Ureter (tissue), 1 donor: ENCODE results near the gene SLC25A13. TPM values are rescaled to one million over a fixed set of nuclear protein-coding genes. Genes with fewer than 3 reads are reported as not detected.
"Not testable (repeated sequence)": the region's sequence is repeated elsewhere in the genome, so short reads cannot be mapped to it uniquely, and the experiment has no call there.

Experiments used
- DNase-seq: peaks from one replicate; pipeline ENCODE4 v3.0.0-alpha.2; 2020; ENCODE audit warnings: low spot score
- total RNA-seq: library from RNA; stranded (reverse); gene quantifications from one replicate; pipeline ENCODE4 v1.2.4, GENCODE V29; 2023
- donor health status: DM: yes; HTN: yes; CAD: no.

The SLC25A13 gene, protein sequence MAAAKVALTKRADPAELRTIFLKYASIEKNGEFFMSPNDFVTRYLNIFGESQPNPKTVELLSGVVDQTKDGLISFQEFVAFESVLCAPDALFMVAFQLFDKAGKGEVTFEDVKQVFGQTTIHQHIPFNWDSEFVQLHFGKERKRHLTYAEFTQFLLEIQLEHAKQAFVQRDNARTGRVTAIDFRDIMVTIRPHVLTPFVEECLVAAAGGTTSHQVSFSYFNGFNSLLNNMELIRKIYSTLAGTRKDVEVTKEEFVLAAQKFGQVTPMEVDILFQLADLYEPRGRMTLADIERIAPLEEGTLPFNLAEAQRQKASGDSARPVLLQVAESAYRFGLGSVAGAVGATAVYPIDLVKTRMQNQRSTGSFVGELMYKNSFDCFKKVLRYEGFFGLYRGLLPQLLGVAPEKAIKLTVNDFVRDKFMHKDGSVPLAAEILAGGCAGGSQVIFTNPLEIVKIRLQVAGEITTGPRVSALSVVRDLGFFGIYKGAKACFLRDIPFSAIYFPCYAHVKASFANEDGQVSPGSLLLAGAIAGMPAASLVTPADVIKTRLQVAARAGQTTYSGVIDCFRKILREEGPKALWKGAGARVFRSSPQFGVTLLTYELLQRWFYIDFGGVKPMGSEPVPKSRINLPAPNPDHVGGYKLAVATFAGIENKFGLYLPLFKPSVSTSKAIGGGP
- total RNA-seq: 40.6 TPM

DNA sequence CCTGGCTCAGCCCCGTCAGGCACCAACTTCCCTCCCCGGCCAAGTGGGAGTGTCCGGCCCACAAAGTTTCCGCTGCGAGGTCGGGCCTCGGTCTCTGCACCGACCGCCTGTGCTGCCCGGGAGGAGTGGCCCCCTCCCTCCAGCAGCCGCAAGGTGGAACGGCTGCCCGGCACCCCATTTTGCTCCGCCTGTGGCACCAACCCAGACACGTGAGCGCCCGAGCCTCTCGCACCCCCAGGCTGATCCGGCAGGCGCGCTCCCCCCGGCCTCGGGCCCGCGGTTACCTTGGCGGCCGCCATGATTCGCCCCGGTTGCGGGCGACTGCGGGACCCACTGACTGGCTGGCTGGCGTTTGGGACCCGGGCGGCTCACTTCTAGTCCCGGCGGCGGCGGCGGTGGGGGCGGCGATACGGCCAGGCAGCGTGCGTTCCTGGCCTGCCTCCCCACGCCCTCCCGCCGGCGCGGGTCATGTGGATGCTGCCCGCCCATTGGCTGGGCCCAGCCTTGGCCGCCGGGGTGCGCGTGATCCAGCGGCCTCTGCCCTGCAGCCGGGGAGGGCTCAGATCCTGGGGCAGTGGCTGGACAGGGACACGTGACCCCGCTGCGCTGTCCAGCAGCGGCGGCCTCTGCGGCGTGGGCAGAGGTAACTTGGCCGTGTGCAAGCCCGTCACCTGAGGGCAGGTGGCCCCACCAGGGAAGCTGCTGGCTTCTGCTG lies at the start of gene SLC25A13:
Gene SLC25A13, minus strand, starts transcription at position 441 of the 715 bp plus-strand sequence. Its CDS starts 142 bp downstream, at position 299.
- DNase-seq: peak; percentile 90

DNA sequence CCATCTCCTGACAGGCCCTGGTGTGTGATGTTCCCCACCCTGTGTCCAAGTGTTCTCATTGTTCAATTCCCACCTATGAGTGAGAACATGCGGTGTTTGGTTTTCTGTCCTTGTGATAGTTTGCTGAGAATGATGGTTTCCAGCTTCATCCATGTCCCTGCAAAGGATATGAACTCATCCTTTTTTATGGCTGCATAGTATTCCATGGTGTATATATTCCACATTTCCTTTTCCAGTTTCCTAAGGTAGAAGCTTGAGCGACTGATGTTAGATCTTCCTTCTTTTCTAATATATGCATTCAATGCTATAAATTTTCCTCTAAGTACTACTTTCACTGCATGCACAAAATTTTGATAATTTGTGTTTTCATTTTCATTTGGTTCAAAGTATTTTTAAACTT lies 44.0 kb upstream of the SLC25A13 start:
- not testable (repeated sequence) for DNase-seq

DNA sequence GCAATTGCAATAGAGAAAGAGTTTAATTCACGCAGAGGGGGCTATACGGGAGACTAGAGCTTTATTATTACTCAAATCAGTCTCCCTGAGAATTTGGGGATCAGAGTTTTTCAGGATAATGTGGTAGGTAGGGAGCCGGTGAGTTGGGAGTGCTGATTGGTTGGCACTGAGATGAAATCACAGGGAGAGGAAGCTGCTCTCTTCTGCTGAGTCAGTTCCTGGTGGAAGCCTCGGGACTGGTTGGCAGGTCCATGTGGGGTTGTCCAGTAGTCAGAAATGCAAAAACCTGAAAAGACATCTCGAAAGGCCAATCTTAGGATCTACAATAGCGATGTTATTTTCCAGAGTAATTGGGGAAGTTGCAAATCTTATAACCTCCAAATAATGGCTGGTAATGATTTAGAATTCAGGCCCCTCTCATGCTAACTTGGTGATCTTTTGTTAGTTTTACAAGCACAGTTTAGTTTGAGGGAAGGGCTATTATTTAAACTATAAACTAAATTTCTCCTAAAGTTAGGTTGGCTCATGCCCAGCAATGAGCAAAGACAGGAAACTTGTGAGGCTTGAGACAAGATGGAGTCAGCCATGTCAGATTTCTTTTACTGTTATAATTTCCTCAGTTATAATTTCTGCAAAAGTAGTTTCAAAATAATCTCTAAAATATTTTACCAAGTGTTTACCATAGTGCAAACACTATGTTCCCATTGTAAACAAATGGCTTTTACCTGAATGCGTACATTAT lies 39.4 kb upstream of the SLC25A13 start:
- no peak for DNase-seq

DNA sequence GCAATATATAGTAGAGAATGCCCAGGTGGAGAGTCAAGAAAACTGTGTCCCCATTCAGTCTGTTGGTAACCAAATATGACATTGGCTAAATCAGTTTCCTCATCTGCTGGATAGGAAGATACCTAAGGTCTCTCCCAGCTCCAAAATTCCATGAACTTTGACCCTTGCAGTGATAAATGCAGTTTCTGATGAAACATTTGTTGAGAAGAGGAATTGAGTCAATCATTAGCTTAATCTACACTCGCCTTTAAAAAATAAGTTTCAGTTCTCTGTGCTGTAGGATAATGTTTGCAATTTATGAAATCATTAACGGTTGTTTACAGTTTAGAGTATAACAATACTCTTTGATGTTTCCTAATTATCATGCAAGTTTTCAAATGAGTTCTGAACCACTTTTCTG lies 38.0 kb upstream of the SLC25A13 start:
- no peak for DNase-seq

DNA sequence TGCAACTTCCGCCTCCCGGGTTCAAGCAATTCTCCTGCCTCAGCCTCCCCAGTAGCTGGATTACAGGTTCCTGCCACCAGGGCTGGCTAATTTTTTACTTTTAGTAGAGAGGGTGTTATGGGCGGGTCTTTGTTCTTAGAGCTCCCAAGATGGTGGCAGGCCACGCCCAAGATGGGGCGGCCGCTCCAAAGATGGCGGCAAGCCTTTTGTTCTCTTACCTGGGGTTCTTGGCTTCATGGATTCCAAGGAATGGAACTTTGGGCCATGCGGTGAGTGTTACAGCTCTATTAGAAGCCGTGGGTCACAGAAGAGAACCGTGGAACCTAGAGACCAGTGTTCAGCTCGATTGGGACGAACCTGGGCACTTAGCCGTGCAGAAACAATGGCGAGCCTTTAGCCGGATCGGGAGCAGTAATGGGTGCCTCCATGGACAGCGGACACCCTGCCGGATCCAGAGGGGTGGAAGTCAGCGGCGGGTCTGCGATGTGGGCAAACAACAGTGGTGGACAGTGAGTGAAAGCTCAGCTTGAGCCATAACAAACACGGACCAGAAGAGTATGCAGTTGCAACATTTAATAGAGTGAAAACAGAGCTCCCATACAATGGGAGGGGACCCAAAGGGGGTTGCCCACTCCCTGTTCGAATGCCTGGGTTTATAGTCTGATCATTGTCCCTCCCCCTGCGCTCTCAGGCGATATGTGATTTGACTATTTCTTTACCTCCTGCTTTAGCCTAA lies 36.5 kb upstream of the SLC25A13 start:
- not testable (repeated sequence) for DNase-seq

DNA sequence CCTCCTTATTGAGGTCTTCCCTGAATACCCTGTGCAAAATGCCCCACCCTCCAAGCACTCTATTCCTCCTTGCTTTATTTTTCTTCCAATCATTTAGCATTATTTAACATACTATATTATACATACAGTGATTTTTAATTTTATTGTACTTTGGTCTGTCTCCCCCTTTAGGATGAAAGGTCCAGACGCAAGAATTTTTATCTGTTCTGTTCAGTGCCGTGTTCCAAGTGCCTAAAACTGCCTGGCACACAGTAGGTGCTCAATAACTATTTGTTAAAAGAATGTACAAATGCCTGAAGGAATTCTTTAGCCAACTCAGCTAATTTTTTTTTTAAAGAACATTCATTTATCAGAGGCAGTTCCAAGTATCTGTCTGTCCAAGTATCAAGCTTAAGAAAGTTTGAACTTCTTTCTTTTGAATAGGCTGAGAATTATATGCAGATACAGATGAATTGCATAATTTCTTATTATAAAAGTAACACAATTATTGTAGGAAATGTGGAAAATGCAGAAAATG lies 34.1 kb upstream of the SLC25A13 start:
- DNase-seq: no peak

DNA sequence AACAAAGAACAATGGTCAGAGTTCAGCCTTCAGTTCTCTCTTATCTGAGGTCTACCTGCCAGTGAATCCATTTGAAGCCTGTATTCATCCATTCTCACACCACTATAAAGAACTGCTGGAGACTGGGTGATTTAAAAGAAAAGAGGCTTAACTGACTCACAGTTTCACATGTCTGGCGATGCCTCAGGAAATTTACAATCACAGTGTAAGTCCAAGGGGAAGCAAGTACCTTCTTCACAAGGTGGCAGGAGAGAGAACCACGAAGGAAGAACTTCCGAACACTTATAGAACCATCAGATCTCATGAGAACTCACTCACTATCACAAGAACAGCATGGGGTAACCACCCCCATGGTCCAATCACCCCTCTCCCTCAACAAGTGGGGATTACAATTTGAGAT lies 33.0 kb upstream of the SLC25A13 start:
- DNase-seq: no peak

DNA sequence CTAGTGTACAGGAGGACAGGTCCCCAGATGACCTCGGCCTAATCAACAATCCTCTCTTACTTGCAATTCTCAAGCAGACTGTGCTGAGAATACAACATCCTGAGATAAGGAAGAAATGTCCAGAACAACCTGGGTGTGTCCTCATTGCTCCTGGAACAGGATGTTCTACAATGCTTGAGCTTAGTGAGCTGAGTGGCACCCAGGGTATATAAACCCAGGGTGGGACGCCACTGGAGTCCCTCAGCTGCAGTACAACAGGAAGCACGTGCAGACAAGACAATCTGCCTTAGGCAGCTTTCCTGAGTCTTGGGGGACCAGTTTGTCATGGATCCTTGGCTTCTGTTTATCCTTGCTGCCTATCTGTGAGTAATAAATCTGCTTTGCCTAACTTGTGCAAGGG lies 27.7 kb upstream of the SLC25A13 start:
- no peak for DNase-seq

DNA sequence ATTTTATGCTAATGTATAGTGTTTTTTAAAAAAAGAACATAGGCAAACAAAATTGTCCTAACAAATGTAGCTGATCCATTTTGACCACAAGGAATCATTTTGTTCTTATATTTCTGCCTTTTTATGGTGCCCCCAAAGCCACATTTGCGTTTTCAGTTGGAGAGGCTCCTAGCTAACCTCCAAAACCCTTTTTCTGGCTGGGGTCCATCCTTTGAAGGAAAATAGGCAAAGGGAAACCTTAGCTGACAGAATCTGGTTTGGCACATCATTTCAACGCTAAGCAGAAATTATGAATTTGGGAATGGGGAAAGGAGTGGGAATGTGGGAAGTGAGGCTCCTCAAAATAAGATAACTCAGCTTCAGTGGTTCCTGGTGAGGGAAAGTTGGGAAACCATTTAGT lies 25.6 kb upstream of the SLC25A13 start:
- no peak for DNase-seq

DNA sequence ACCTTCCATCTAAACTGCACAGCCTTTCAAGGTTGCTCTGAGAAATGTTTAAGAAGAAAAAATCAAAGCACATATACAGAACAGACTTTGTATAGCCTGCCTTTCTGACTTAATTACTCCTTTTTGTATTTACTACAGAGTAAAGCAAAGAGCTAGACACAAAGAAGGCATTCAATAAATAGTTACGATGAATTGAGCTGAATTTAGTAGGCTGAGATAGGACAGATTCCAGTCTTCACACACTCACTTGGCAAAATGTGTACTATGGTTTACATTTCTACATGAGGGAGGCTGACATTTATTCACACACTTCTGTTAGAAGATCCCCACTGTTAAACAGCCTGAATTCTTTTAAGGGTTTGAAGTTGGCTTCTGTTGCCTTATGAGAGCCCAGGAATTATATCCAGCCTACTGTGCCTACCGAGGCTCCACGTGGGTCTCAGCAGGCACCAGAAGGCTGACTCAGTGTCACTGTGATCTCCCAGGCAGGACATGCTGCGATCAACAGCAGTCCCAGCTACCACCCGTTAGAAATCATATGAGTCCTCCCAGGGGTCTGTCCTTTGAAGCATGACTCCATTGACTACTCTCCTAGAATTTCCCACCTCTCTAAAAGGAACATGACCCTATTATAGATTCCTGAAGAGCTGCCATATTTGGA lies 24.5 kb upstream of the SLC25A13 start:
- no peak for DNase-seq

DNA sequence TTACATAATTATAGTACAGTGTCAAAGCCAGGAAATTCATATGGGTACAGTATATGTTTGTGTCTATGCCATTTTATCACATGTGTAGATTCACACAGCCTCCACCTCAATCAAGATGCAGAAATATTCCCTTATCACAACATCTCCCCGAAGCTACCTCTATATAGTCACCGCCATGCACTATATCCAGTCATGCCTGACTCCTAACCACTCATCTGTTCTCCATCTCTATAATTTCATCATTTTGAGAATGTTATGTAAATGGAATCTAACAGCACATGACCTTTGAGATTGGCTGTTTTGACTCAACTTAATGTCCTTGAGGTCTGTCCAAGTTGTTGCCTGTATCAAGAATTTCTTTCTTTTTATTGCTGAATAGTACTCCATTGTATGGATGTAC lies 22.3 kb upstream of the SLC25A13 start:
- DNase-seq: no peak

DNA sequence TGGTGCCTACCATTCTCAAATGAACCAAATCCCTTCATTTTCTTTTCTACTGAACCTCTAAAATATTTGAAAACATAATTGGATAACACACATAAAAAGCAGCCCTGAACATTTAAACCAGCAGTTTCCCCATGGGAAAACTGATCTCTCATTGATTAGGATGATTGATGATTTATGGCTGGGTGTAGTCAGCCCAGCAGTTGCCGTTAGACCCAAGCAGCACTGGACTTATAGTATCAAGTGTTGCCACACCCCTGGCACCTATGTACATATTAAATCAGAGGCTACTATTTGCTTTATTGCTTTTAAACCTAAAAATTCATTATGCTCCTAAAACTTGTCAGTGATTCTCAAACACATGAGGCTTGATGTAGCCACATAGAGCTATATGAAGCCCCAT lies 20.2 kb upstream of the SLC25A13 start:
- DNase-seq: no peak

DNA sequence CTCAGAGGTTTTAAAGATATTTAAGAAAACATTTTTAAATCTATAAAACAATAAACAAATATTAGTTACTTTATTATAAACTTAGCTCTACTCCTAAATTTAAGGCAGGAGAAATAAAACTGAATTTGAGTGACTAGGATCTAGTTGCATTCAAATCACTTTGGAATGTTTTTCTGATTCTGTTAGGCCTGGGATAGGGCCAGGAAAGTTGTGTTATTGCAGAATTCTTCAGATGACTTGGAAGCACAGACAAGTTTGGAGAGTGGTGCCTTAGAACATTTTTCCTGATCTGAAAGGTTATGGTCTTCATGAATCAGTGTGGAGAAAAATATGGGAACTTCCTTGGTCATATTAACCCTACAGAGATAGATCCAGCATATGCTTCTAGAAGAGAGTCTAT lies 15.6 kb upstream of the SLC25A13 start:
- no peak for DNase-seq

DNA sequence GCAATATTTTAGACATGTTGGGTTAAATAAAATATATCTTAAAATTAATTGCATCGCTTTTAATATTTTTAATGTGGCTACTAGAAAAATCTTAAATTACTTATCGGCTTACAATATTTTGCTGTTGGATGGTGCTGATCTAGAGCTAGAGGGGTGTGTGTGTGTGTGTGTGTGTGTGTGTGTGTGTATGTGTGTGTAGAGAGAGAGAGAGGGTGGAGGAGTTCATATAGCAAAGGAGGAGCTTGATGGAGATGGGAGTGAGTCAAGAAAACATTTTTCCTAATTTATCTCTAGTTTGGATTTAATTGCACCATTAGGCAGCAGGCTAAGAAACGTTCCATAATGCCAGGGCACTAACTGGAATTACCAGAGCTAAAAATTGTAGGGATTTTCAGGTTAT lies 10.4 kb upstream of the SLC25A13 start:
- DNase-seq: no peak

DNA sequence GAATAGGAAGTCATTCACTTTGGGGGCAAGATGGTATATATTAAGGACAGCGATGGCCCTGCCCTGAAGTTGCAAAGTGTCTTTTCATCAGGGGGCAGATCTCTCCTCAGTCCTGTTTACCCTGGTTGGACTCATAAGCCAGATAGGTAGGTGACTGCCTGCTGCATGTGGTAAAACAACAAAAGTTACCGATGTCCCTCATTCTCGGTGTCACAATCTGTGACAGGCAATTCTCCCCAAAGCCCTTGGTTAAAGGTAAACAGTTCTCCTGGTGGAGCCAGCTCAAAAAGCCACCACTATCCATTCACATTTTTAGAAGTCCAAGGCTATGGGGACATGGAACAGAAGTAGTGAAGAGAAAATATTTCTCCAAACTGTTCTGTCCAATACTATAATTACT lies 9.9 kb upstream of the SLC25A13 start:
- no peak for DNase-seq

DNA sequence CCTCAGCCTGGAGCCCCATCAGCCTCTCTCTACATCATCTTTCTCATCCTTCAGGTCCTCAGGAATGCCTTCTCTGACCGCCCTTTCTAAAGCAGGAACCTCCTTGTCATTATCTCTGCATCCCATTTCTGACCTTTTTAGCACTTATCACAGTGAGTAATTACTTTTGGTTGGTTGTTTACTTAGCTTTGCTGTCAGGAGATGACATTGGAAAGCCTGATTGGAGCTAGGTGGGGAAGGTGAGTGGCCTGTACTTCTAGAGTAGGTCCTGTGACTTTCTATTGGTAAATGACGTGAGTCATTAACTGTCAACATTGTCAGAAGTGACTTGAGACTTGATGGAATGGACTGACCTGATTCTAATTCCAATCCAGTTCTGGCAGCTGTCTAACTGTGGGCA lies 9.3 kb upstream of the SLC25A13 start:
- DNase-seq: no peak

DNA sequence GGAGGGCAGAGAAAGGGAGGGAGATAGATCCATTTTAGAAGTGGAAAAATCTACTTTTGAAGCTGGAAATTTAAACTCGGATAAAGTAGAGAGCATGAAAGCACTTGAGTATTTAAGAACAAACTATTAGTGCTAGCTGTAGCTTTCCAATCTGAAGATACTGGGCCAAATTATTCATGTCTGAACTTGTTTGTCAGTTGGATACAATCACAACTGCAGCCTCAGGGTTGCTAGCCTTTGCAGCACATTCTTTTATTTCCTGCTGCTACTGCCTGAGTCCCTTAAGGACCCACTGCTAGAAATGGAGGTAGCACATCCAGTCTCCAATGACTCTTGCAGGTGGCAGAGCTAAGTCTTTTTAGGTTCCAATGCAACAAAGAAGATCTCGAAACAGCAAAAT lies 8.3 kb upstream of the SLC25A13 start:
- DNase-seq: no peak

DNA sequence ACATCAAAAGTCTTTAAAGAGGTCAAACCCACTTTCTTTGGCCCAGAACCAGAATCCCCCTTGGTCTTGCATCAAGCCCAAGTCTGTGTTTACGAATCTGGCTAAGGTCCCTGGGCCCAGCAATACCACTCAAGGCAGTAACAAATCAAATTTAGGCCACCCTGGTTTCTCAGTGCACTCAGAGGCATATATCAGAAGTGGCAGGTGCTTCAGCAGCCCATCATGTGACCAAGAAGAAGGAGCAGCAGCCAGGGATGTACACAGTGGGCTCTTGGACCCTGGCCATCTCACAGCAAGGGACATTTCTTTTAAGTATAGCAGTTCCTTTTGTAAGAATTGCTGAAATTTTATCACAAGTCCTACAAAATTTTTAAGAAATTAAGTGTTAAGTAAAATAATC lies 7.3 kb upstream of the SLC25A13 start:
- no peak for DNase-seq

DNA sequence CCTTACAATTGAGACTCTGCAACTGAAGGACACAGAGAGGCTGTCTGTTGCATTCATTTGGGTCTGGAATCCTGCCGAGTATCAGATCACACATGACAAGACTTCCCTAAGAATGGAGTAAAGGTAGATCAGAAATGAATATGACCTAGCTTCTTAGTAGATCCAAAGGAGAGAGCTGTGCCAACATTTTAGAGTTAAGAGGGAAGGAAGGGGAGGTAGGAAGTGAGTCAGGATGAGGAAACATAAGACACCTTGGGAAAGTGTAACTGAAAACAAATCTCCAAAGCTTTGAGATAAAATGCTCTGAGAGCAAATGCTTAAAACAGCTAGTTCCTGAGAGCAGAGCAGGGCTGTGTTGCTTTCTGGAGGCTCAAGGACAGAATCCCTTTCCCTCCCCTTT lies 6.1 kb upstream of the SLC25A13 start:
- no peak for DNase-seq

DNA sequence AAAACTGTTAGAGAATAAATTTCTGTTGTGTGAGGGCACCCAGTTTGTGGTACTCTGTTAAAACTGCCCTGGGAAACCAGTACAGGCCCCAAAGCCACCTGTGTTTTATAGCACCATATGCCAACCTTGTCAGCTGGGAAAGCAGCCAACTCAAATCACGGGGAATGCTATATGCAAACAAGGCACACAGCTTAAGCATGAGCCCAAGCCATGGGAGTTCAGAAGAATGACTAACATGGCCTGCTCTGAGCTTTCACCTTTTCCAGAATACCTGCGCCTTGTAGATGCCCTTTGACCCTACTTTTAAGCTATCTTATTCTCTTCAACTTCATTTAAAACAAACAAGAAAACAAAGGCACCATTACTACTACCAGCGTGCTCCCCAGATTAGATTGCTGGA lies 5.5 kb upstream of the SLC25A13 start:
- peak; percentile 55 for DNase-seq

DNA sequence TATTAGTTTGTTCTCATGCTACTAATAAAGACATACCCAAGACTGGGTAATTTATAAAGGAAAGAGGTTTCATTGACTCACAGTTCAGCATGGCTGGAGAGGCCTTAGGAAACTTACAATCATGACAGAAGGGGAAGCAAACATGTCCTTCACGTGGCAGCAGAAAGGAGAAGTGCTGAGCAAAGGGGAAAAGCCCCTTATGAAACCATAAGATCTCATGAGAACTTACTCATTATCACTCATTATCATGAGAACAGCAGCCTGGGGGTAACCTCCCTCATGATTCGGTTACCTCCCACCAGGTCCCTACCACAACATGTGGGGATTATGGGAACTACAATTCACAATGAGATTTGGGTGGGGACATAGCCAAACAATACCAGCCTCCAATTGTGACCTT lies 4.9 kb upstream of the SLC25A13 start:
- not testable (repeated sequence) for DNase-seq
